Liver (tissue), 9 donors: ENCODE measurements around the gene ZDHHC18. TPM values are rescaled to one million over a fixed set of nuclear protein-coding genes. Genes with fewer than 3 reads are reported as not detected.

Experiments
- DNase-seq: peaks from one replicate; pipeline ENCODE4 v3.0.0-alpha.2; 2017; ENCODE audit warnings: low spot score
- H3K27ac ChIP-seq, 2 donors: one replicate each; pipeline ENCODE4 v1.7.0; 2013; ENCODE audit warnings: inconsistent platforms in 2 of 2, low read length in 2 of 2, control low read depth in 1 of 2, low read depth in 1 of 2, mild to moderate bottlenecking in 1 of 2
- H3K27me3 ChIP-seq, 4 donors: one replicate each; pipeline versions ENCODE4 v1.6.1 to v1.7.0; 2013; ENCODE audit warnings: low read length in 3 of 4, inconsistent platforms in 1 of 4, mild to moderate bottlenecking in 1 of 4, moderate library complexity in 1 of 4; ENCODE audit not compliant: control insufficient read depth in 4 of 4, insufficient read depth in 4 of 4
- H3K36me3 ChIP-seq, 4 donors: one replicate each; pipeline versions ENCODE4 v1.6.1 to v1.7.0; 2013; ENCODE audit warnings: low read length in 3 of 4, mild to moderate bottlenecking in 3 of 4, low read depth in 1 of 4, moderate library complexity in 1 of 4; ENCODE audit not compliant: control insufficient read depth in 4 of 4, insufficient read depth in 3 of 4
- H3K4me1 ChIP-seq, 4 donors: one replicate each; pipeline versions ENCODE4 v1.6.1 to v1.7.0; 2013; ENCODE audit warnings: low read length in 3 of 4, mild to moderate bottlenecking in 3 of 4, moderate library complexity in 1 of 4; ENCODE audit not compliant: control insufficient read depth in 4 of 4, insufficient read depth in 4 of 4
- H3K4me3 ChIP-seq, 3 donors: one replicate each; pipeline versions ENCODE4 v1.6.1 to v1.7.0; 2013; ENCODE audit warnings: low read length in 3 of 3, control low read depth in 1 of 3, low read depth in 1 of 3, mild to moderate bottlenecking in 1 of 3
- H3K9ac ChIP-seq, 2 donors: one replicate each; pipeline ENCODE4 v1.7.0; 2013; ENCODE audit warnings: low read length in 2 of 2, mild to moderate bottlenecking in 2 of 2, moderate library complexity in 2 of 2, control low read depth in 1 of 2, low read depth in 1 of 2
- H3K9me3 ChIP-seq, 4 donors: one replicate each; pipeline versions ENCODE4 v1.6.1 to v1.7.0; 2013; ENCODE audit warnings: low read length in 3 of 4; ENCODE audit not compliant: control insufficient read depth in 4 of 4
- ATF3 ChIP-seq: IDR thresholded peaks from 2 replicates; pipeline ENCODE4 v1.6.1; 2016; ENCODE audit warnings: antibody characterized with exemption
- CTCF ChIP-seq: fragments of 150-350 bp; IDR thresholded peaks from 2 replicates; pipeline ENCODE4 v1.5.1; 2017; ENCODE audit warnings: improper control_type of control experiment, low read depth, low read length; ENCODE audit not compliant: missing input control
- EGR1 ChIP-seq, 2 donors: IDR thresholded peaks; 2 replicates each; pipeline ENCODE4 v1.6.1; 2016 to 2018; ENCODE audit warnings: antibody characterized with exemption in 2 of 2, low read depth in 2 of 2
- FOXA2 ChIP-seq: IDR thresholded peaks from 2 replicates; pipeline ENCODE4 v1.6.1; 2016; ENCODE audit warnings: antibody characterized with exemption
- GABPA ChIP-seq, 2 donors: IDR thresholded peaks in 1 of 2; conservative IDR thresholded peaks in 1 of 2; 2 replicates each; pipeline ENCODE4 v1.6.1; 2016; ENCODE audit warnings: antibody characterized with exemption in 2 of 2, mild to moderate bottlenecking in 1 of 2, moderate library complexity in 1 of 2
- HNF4A ChIP-seq, 2 donors: conservative IDR thresholded peaks; 2 replicates each; pipeline ENCODE4 v1.6.1; 2016; ENCODE audit warnings: antibody characterized with exemption in 2 of 2, mild to moderate bottlenecking in 2 of 2
- HNF4G ChIP-seq: IDR thresholded peaks from 2 replicates; pipeline ENCODE4 v1.6.1; 2016; ENCODE audit warnings: antibody characterized with exemption
- RAD21 ChIP-seq, 2 donors: IDR thresholded peaks; 2 replicates each; pipeline ENCODE4 v1.6.1; 2016; ENCODE audit warnings: antibody characterized with exemption in 2 of 2, mild to moderate bottlenecking in 2 of 2
- SP1 ChIP-seq: IDR thresholded peaks from 2 replicates; pipeline ENCODE4 v1.6.1; 2018; ENCODE audit warnings: antibody characterized with exemption, mild to moderate bottlenecking
- TAF1 ChIP-seq: conservative IDR thresholded peaks from 2 replicates; pipeline ENCODE4 v1.6.1; 2016; ENCODE audit warnings: antibody characterized with exemption, mild to moderate bottlenecking
- YY1 ChIP-seq: IDR thresholded peaks from 2 replicates; pipeline ENCODE4 v1.6.1; 2016; ENCODE audit warnings: antibody characterized with exemption, mild to moderate bottlenecking
- ZBTB33 ChIP-seq: IDR thresholded peaks from 2 replicates; pipeline ENCODE4 v1.6.1; 2016; ENCODE audit warnings: antibody characterized with exemption
- WGBS: extraction: QIAGEN DNeasy Blood & Tissue Kit; methylation state at CpG from one replicate; pipeline ENCODE4 v1.1.7; 2013; 5-methylcytosine and 5-hydroxymethylcytosine counted together
- polyA plus RNA-seq, 2 donors: library from polyadenylated mRNA; stranded (reverse) in 1 of 2; unstranded in 1 of 2; fragments of 200-250 nt in 1 of 2; fragments of >200 nt in 1 of 2; fragmentation: Nextera tagmentation in 1 of 2; extraction: Ambion mirVana in 1 of 2; gene quantifications; one replicate each; pipeline versions ENCODE4 v1.2.1 to v1.2.3, GENCODE V29; 2013 to 2015
- total RNA-seq, 2 donors: library from RNA; depleted of rRNA; stranded (reverse); fragments of >200 nt; gene quantifications; one replicate each; pipeline ENCODE4 v1.2.3, GENCODE V29; 2014
- TF ChIP-seq, protein P1 (sequence below): IDR thresholded peaks from 2 replicates; pipeline ENCODE4 v1.6.1; 2016; ENCODE audit warnings: antibody characterized with exemption
- TF ChIP-seq, protein P2 (sequence below): IDR thresholded peaks from 2 replicates; pipeline ENCODE4 v1.6.1; 2016; ENCODE audit warnings: antibody characterized with exemption, mild to moderate bottlenecking
- donor health status: healthy.
- donor health status: healthy.
- donor health status: healthy.
- donor health status: healthy.
- donor health status: healthy.

Gene ZDHHC18
- total and polyA plus RNA-seq, 4 donors: 2.6 to 9.2 (median 7.9) TPM

- Histone ChIP-seq H3K9ac (no peak overlapping the region), H3K4me1 (no peaks in the 10 kb centered on the region), H3K27me3 (no peaks in the 10 kb centered on the region), H3K27ac (no peak overlapping the region), H3K36me3 (peaks cover 4 to 27% (median 11%) of the 10 kb centered on the region in 4 donors), H3K4me3 (no peak overlapping the region), H3K9me3 (no peaks in the 10 kb centered on the region)
- no peak for DNase-seq
- WGBS: 93% methylated on average over 4 of the region's 4 CpGs
- no peak for TF ChIP-seq SP1
- no peak for TF ChIP-seq YY1
- TF ChIP-seq EGR1 (IDR thresholded peaks at IDR 0.05; ENCODE audit: low read depth in 2 of 2): no peak
- no peak for TF ChIP-seq ZBTB33
- no peak for TF ChIP-seq ATF3
- TF ChIP-seq, protein P1, sequence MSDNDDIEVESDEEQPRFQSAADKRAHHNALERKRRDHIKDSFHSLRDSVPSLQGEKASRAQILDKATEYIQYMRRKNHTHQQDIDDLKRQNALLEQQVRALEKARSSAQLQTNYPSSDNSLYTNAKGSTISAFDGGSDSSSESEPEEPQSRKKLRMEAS: no peak
- TF ChIP-seq RAD21 (IDR thresholded peaks at IDR 0.05): no peak
- no peak for TF ChIP-seq HNF4A (conservative IDR thresholded peaks at IDR 0.05)
- no peak for TF ChIP-seq TAF1
Observed at GRCh38 chr1:26858160-26858559, 31.7 kb downstream of the ZDHHC18 start.

GRCh38 chr1:26858891-26859640, 32.6 kb downstream of the ZDHHC18 start:
- H3K27ac ChIP-seq: no peak overlapping the region
- no peak overlapping the region for H3K9ac ChIP-seq
- DNase-seq: no peak
- H3K27me3 ChIP-seq: no peaks in the 10 kb centered on the region
- no peak for TF ChIP-seq GABPA (IDR thresholded peaks at IDR 0.05 in 1 of 2, conservative IDR thresholded peaks at IDR 0.05 in 1 of 2)
- TF ChIP-seq, protein P2, sequence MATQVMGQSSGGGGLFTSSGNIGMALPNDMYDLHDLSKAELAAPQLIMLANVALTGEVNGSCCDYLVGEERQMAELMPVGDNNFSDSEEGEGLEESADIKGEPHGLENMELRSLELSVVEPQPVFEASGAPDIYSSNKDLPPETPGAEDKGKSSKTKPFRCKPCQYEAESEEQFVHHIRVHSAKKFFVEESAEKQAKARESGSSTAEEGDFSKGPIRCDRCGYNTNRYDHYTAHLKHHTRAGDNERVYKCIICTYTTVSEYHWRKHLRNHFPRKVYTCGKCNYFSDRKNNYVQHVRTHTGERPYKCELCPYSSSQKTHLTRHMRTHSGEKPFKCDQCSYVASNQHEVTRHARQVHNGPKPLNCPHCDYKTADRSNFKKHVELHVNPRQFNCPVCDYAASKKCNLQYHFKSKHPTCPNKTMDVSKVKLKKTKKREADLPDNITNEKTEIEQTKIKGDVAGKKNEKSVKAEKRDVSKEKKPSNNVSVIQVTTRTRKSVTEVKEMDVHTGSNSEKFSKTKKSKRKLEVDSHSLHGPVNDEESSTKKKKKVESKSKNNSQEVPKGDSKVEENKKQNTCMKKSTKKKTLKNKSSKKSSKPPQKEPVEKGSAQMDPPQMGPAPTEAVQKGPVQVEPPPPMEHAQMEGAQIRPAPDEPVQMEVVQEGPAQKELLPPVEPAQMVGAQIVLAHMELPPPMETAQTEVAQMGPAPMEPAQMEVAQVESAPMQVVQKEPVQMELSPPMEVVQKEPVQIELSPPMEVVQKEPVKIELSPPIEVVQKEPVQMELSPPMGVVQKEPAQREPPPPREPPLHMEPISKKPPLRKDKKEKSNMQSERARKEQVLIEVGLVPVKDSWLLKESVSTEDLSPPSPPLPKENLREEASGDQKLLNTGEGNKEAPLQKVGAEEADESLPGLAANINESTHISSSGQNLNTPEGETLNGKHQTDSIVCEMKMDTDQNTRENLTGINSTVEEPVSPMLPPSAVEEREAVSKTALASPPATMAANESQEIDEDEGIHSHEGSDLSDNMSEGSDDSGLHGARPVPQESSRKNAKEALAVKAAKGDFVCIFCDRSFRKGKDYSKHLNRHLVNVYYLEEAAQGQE: no peak
- TF ChIP-seq CTCF: no peak
- no peak for TF ChIP-seq FOXA2
- no peak for TF ChIP-seq HNF4G
- H3K9me3 ChIP-seq: no peaks in the 10 kb centered on the region
- no peak overlapping the region for H3K4me3 ChIP-seq
- 95% methylated on average over 7 of the region's 7 CpGs for WGBS
- H3K4me1 ChIP-seq: peaks cover 0 to 2% (median 2%) of the 10 kb centered on the region in 4 donors
- peaks cover 0 to 22% (median 7%) of the 10 kb centered on the region in 4 donors for H3K36me3 ChIP-seq
